ENCODE data around the gene TGFBRAP1. TPM values are rescaled to one million over a fixed set of nuclear protein-coding genes. Genes with fewer than 3 reads are reported as not detected.

The TGFBRAP1 gene
- total and polyA plus RNA-seq, 2 experiments from 2014 or later, result 10.4 to 18.3 TPM

DNA sequence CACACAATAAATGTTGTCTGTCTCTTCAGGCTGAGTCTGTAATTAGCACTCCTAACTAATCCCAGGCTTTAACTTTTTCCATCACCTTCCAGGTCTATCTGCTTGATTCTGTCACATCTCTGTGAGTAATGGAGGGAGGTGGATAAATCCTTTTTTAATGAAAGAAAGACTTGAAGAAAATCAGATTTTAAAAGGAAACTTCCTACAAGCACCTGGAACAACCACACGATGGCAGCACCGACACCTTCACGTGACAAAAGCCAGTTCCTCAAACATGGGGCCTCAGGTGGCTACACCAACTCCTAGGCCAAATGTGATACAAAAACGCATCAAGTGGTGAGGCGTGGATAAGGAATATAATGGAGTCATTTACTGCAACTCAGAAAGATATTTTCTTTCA, 41.8 kb downstream of the TGFBRAP1 start:
- no peak overlapping the region for H3K27ac ChIP-seq
- H3K27me3 ChIP-seq, result no peaks in the 10 kb centered on the region
- H3K4me3 ChIP-seq, result no peak overlapping the region
- peak; percentile 46 for DNase-seq (ENCODE audit: low spot score)
- no peaks in the 10 kb centered on the region for H3K4me1 ChIP-seq (ENCODE audit: insufficient read depth)
- no peak for TF ChIP-seq EZH2phosphoT487 (IDR thresholded peaks at IDR 0.05; ENCODE audit: low read depth, severe bottlenecking, unreplicated experiment)
- no peak for TF ChIP-seq EZH2 (IDR thresholded peaks at IDR 0.05; ENCODE audit: borderline replicate concordance)
- TF ChIP-seq, protein P1, sequence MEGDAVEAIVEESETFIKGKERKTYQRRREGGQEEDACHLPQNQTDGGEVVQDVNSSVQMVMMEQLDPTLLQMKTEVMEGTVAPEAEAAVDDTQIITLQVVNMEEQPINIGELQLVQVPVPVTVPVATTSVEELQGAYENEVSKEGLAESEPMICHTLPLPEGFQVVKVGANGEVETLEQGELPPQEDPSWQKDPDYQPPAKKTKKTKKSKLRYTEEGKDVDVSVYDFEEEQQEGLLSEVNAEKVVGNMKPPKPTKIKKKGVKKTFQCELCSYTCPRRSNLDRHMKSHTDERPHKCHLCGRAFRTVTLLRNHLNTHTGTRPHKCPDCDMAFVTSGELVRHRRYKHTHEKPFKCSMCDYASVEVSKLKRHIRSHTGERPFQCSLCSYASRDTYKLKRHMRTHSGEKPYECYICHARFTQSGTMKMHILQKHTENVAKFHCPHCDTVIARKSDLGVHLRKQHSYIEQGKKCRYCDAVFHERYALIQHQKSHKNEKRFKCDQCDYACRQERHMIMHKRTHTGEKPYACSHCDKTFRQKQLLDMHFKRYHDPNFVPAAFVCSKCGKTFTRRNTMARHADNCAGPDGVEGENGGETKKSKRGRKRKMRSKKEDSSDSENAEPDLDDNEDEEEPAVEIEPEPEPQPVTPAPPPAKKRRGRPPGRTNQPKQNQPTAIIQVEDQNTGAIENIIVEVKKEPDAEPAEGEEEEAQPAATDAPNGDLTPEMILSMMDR (IDR thresholded peaks at IDR 0.05; ENCODE audit: poor library complexity), result peak; percentile 48
- H2AFZ ChIP-seq, result no peak overlapping the region
- H4K20me1 ChIP-seq (ENCODE audit: insufficient read depth, poor library complexity, severe bottlenecking), result no peaks in the 10 kb centered on the region
- no peak overlapping the region for H3K4me2 ChIP-seq
- no peaks in the 10 kb centered on the region for H3K9me3 ChIP-seq (ENCODE audit: low read depth)
- no peaks in the 10 kb centered on the region for H3K36me3 ChIP-seq (replicated peaks; ENCODE audit: insufficient read depth, low read depth)
- no peaks in the 10 kb centered on the region for H3K9me2 ChIP-seq (replicated peaks; ENCODE audit: insufficient read depth)
- H3K79me2 ChIP-seq, result no peaks in the 10 kb centered on the region
- WGBS (ENCODE audit: low lambda C conversion rate, missing lambda C conversion rate), result 69% methylated on average over 5 of the region's 5 CpGs

DNA sequence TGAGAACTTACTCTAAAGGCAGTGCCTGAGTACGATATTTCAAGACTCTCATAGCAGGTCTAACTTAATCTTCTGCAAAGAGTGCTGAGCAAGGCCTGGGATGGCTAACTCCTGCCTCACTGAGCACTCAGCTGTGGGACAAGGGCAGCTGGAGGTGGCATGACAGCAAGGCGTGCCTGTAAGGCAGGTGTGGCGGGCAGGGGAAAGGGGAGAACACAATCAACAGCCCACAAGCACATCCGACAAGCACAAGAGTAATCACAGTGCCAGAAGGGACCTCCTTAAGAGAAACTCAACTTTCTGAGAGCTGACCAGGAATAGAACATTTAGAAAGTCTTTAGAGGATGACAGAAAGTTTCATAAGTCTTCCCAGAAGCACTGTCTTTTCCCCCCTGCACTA, 46.0 kb downstream of the TGFBRAP1 start:
- no peaks in the 10 kb centered on the region for H3K36me3 ChIP-seq (replicated peaks; ENCODE audit: insufficient read depth, low read depth)
- no peak for DNase-seq (ENCODE audit: low spot score)
- TF ChIP-seq EZH2phosphoT487 (IDR thresholded peaks at IDR 0.05; ENCODE audit: low read depth, severe bottlenecking, unreplicated experiment) (no peak), EZH2 (IDR thresholded peaks at IDR 0.05; ENCODE audit: borderline replicate concordance) (no peak)
- H3K9me2 ChIP-seq (replicated peaks; ENCODE audit: insufficient read depth), result no peaks in the 10 kb centered on the region
- WGBS (ENCODE audit: low lambda C conversion rate, missing lambda C conversion rate), result 98% methylated on average over 4 of the region's 4 CpGs
- no peak overlapping the region for H2AFZ ChIP-seq
- H3K4me3 ChIP-seq, result no peak overlapping the region
- H3K27ac ChIP-seq, result no peak overlapping the region
- no peaks in the 10 kb centered on the region for H3K9me3 ChIP-seq (ENCODE audit: low read depth)
- H3K4me1 ChIP-seq (ENCODE audit: insufficient read depth), result no peaks in the 10 kb centered on the region
- no peaks in the 10 kb centered on the region for H4K20me1 ChIP-seq (ENCODE audit: insufficient read depth, poor library complexity, severe bottlenecking)
- H3K4me2 ChIP-seq, result no peak overlapping the region
- H3K27me3 ChIP-seq, result no peaks in the 10 kb centered on the region
- H3K79me2 ChIP-seq, result no peaks in the 10 kb centered on the region

DNA sequence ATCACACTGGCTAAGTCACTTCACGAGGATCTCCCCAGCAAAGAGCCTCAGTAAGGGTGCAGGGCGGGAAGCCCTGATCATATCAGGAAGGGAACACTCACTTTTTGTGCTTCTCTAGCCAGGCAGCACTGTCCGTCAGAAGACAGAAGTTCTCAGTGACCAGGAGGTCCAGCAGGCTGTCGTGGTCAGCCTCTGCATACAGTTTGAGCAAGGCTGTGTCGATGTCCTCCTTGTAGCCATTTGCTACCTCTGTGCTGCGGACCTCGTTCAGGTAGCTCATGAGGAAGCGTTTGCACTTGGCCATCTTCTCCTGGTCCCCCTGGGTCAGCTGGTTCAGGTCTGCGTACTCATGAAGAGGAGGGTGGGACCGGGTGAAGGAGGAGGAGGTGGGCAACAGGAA, 49.3 kb downstream of the TGFBRAP1 start:
- Histone ChIP-seq H3K27ac (no peak overlapping the region), H3K9me2 (replicated peaks; ENCODE audit: insufficient read depth) (no peaks in the 10 kb centered on the region), H3K4me1 (ENCODE audit: insufficient read depth) (no peaks in the 10 kb centered on the region), H3K79me2 (no peaks in the 10 kb centered on the region), H3K9me3 (ENCODE audit: low read depth) (no peaks in the 10 kb centered on the region), H3K4me2 (no peak overlapping the region), H3K4me3 (no peak overlapping the region), H2AFZ (no peak overlapping the region), H4K20me1 (ENCODE audit: insufficient read depth, poor library complexity, severe bottlenecking) (no peaks in the 10 kb centered on the region), H3K27me3 (no peaks in the 10 kb centered on the region), H3K36me3 (replicated peaks; ENCODE audit: insufficient read depth, low read depth) (no peaks in the 10 kb centered on the region)
- TF ChIP-seq, protein P1 (IDR thresholded peaks at IDR 0.05; ENCODE audit: poor library complexity), result no peak
- no peak for TF ChIP-seq EZH2phosphoT487 (IDR thresholded peaks at IDR 0.05; ENCODE audit: low read depth, severe bottlenecking, unreplicated experiment)
- TF ChIP-seq EZH2 (IDR thresholded peaks at IDR 0.05; ENCODE audit: borderline replicate concordance), result no peak
- 97% methylated on average over 10 of the region's 10 CpGs for WGBS (ENCODE audit: low lambda C conversion rate, missing lambda C conversion rate)
- no peak for DNase-seq (ENCODE audit: low spot score)

DNA sequence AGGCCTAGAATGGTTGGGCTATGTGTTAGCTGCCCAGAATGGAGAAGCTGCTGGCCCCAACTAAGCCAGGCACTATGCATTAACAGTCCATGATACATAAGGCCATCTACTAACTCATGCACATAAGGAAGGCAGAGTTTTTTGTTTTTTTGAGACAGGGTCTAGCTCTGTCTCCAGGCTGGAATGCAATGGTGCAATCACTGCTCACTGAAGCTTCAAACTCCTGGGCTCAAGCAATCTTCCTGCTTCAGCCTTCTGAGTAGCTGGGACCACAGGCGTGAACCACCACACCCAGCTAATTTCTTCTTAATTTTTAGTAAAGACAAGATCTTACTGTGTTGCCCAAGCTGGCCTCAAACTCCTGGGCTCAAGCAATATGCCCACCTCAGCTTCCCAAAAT, 50.4 kb downstream of the TGFBRAP1 start:
- Histone ChIP-seq H3K4me3 (no peak overlapping the region), H4K20me1 (ENCODE audit: insufficient read depth, poor library complexity, severe bottlenecking) (no peaks in the 10 kb centered on the region), H3K27me3 (no peaks in the 10 kb centered on the region), H3K4me1 (ENCODE audit: insufficient read depth) (no peaks in the 10 kb centered on the region), H3K27ac (no peak overlapping the region), H3K4me2 (no peak overlapping the region), H3K79me2 (no peaks in the 10 kb centered on the region), H3K9me2 (replicated peaks; ENCODE audit: insufficient read depth) (no peaks in the 10 kb centered on the region), H3K36me3 (replicated peaks; ENCODE audit: insufficient read depth, low read depth) (no peaks in the 10 kb centered on the region), H3K9me3 (ENCODE audit: low read depth) (no peaks in the 10 kb centered on the region), H2AFZ (no peak overlapping the region)
- WGBS (ENCODE audit: low lambda C conversion rate, missing lambda C conversion rate), result 100% methylated on average over 1 of the region's 1 CpG
- TF ChIP-seq EZH2phosphoT487 (IDR thresholded peaks at IDR 0.05; ENCODE audit: low read depth, severe bottlenecking, unreplicated experiment) (no peak), EZH2 (IDR thresholded peaks at IDR 0.05; ENCODE audit: borderline replicate concordance) (no peak)
- TF ChIP-seq, protein P1 (IDR thresholded peaks at IDR 0.05; ENCODE audit: poor library complexity), result no peak
- DNase-seq (ENCODE audit: low spot score), result no peak

Measured in hepatocyte (in vitro differentiated cells).